Stomach (tissue), 9 donors: ENCODE data around the gene SCRT2. TPM values are rescaled to one million over a fixed set of nuclear protein-coding genes. Genes with fewer than 3 reads are reported as not detected.

Source experiments
- DNase-seq, 2 donors: peaks; one replicate each; pipeline versions ENCODE4 v3.0.0 to v3.0.0-alpha.2; 2013 to 2019
- H3K27ac ChIP-seq, 5 donors: fragments of 200-600 bp in 4 of 5; sonication (generic) in 4 of 5; one replicate each; pipeline ENCODE4 v1.5.1; 2013 to 2019; ENCODE audit warnings: mild to moderate bottlenecking in 1 of 5, moderate library complexity in 1 of 5
- H3K27me3 ChIP-seq, 3 donors: fragments of 200-600 bp; sonication (generic); one replicate each; pipeline ENCODE4 v1.5.1; 2017 to 2019; ENCODE audit warnings: mixed run types in 1 of 3
- H3K36me3 ChIP-seq, 4 donors: fragments of 200-600 bp; sonication (generic); 1 replicate in 3 of 4; 2 replicates in 1 of 4; pipeline ENCODE4 v1.5.1; 2016 to 2019
- H3K4me1 ChIP-seq, 4 donors: fragments of 200-600 bp; sonication (generic); one replicate each; pipeline ENCODE4 v1.5.1; 2016 to 2019
- H3K4me3 ChIP-seq, 4 donors: fragments of 200-600 bp; sonication (generic) in 3 of 4; one replicate each; pipeline ENCODE4 v1.5.1; 2016 to 2019; ENCODE audit warnings: mild to moderate bottlenecking in 1 of 4
- H3K9me3 ChIP-seq, 4 donors: fragments of 200-600 bp; sonication (generic); one replicate each; pipeline ENCODE4 v1.5.1; 2016 to 2019
- CTCF ChIP-seq, 7 experiments: fragments of 450-650 bp in 4 of 7; fragments of 200-600 bp in 3 of 7; sonication (generic) in 3 of 7; IDR thresholded peaks; one replicate each; pipeline ENCODE4 v1.5.1; 2016 to 2019; ENCODE audit warnings: antibody characterized with exemption in 7 of 7, control low read depth in 2 of 7, mild to moderate bottlenecking in 1 of 7
- EP300 ChIP-seq: sonication (generic); formaldehyde crosslinking; IDR thresholded peaks from one replicate; pipeline ENCODE4 v1.6.1; 2017; ENCODE audit warnings: antibody characterized with exemption
- POLR2A ChIP-seq, 4 donors: fragments of 450-650 bp; IDR thresholded peaks; one replicate each; pipeline ENCODE4 v1.6.1; 2016; ENCODE audit warnings: antibody characterized with exemption in 4 of 4, control low read depth in 2 of 4, mild to moderate bottlenecking in 1 of 4, moderate library complexity in 1 of 4
- POLR2AphosphoS5 ChIP-seq, 3 donors: sonication (generic); formaldehyde crosslinking; IDR thresholded peaks; one replicate each; pipeline ENCODE4 v1.6.1; 2016; ENCODE audit warnings: antibody characterized with exemption in 3 of 3
- WGBS, 5 donors: extraction: QIAGEN DNeasy Blood & Tissue Kit in 3 of 5; methylation state at CpG; one replicate each; pipeline versions ENCODE4 v1.1.5 to v1.1.7; 2013 to 2018; 5-methylcytosine and 5-hydroxymethylcytosine counted together
- intact Hi-C: fragments of 100-400 bp; cut with DNase I; formaldehyde crosslinking; loops from one replicate; pipeline ENCODE4 v1.15.1; 2023; ENCODE audit warnings: low total_unique reads
- polyA plus RNA-seq, 3 donors: library from polyadenylated mRNA; stranded (reverse); fragments of 200-250 nt; gene quantifications; one replicate each; pipeline ENCODE4 v1.2.3, GENCODE V29; 2013
- total RNA-seq, 5 donors: library from RNA; depleted of rRNA; stranded (reverse); fragments of >200 nt; gene quantifications; one replicate each; pipeline versions ENCODE4 v1.1.0 to v1.2.3, GENCODE V29; 2014 to 2016
- donor health status: healthy with polysubstance abuse.
- donor health status: Bipolar disorder and iron deficiency.
- donor health status: healthy.

SCRT2 gene
- total and polyA plus RNA-seq, 8 donors, result not detected

- WGBS, 5 donors, result 49 to 60% (median 53%) methylated on average over 4 of the region's 4 CpGs
- peaks cover 0 to 96% (median 21%) of the 10 kb centered on the region in 3 donors for H3K27me3 ChIP-seq
- H3K27ac ChIP-seq, result no peak overlapping the region
- DNase-seq, result no peak
- H3K36me3 ChIP-seq, result no peaks in the 10 kb centered on the region
- H3K4me1 ChIP-seq, result no peaks in the 10 kb centered on the region
- H3K9me3 ChIP-seq, result no peaks in the 10 kb centered on the region
- H3K4me3 ChIP-seq, result no peak overlapping the region
- intact Hi-C loops, result no loop called here
- no peak for TF ChIP-seq POLR2AphosphoS5 (IDR thresholded peaks at IDR 0.05)
- TF ChIP-seq POLR2A (IDR thresholded peaks at IDR 0.05), result no peak
- TF ChIP-seq CTCF (IDR thresholded peaks at IDR 0.05), result no peak
- TF ChIP-seq EP300, result no peak
Observed at GRCh38 chr20:684676-685319, 9.2 kb upstream of the SCRT2 start.

GRCh38 chr20:682123-682522 is 6.5 kb upstream of the SCRT2 start:
- H3K4me1 ChIP-seq, result peaks cover 0 to under 1% (median 0%) of the 10 kb centered on the region in 4 donors
- H3K27me3 ChIP-seq, result peaks cover 0 to 100% (median 22%) of the 10 kb centered on the region in 3 donors
- H3K9me3 ChIP-seq, result no peaks in the 10 kb centered on the region
- intact Hi-C loops, result no loop called here
- TF ChIP-seq EP300, result no peak
- no peak overlapping the region for H3K4me3 ChIP-seq
- DNase-seq, result no peak
- no peaks in the 10 kb centered on the region for H3K36me3 ChIP-seq
- H3K27ac ChIP-seq, result no peak overlapping the region
- WGBS, 5 donors, result 27 to 45% (median 38%) methylated on average over 1 of the region's 1 CpG

DNA sequence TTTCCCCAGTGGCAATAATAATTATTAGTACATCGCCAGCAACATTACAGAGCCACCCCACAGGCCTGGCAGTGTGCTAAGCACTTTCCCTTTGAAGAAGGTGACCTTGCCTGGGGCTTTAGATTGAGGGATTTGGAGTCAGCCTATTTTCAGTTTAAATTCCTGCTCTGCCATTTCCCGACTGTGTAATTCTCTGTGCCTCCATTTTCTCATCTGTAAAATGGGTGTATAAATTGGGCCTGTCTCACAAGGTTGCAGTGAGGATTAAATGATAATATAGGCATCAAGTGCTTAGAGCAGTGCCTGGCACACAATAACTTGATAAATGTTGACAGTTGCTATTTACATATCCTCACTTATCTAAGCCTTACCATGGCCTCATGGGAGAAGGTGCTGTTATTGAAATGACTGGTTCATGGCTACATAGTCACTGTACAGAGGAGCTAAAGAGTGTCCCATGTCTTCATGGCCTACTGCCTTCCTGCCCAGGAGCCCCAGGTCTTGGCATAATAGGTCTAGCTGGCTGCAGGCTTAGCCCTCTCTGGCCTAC is 5.1 kb upstream of the SCRT2 start:
- intact Hi-C loops, result no loop called here
- peaks cover 0 to 100% (median 28%) of the 10 kb centered on the region in 3 donors for H3K27me3 ChIP-seq

GRCh38 chr20:677957-678356 is 2.4 kb upstream of the SCRT2 start:
- Histone ChIP-seq H3K4me1 (peaks cover 12 to 22% (median 19%) of the 10 kb centered on the region in 4 donors), H3K9me3 (no peaks in the 10 kb centered on the region), H3K27me3 (peaks cover 0 to 100% (median 54%) of the 10 kb centered on the region in 3 donors), H3K4me3 (no peak overlapping the region), H3K27ac (no peak overlapping the region), H3K36me3 (no peaks in the 10 kb centered on the region)
- 77 to 87% (median 82%) methylated on average over 5 of the region's 5 CpGs for WGBS, 5 donors
- no peak for DNase-seq
- no peak for TF ChIP-seq CTCF (IDR thresholded peaks at IDR 0.05)
- no peak for TF ChIP-seq EP300
- no peak for TF ChIP-seq POLR2A (IDR thresholded peaks at IDR 0.05)
- no peak for TF ChIP-seq POLR2AphosphoS5 (IDR thresholded peaks at IDR 0.05)
- intact Hi-C loops, result no loop called here

More for the DNA sequence above, 5.1 kb upstream of the SCRT2 start:
- no peak overlapping the region for H3K27ac ChIP-seq
- TF ChIP-seq CTCF (IDR thresholded peaks at IDR 0.05) (no peak), POLR2A (IDR thresholded peaks at IDR 0.05) (no peak), EP300 (no peak)
- H3K4me3 ChIP-seq, result no peak overlapping the region
- peaks cover 6 to 14% (median 10%) of the 10 kb centered on the region in 4 donors for H3K4me1 ChIP-seq
- WGBS, 5 donors, result 74 to 88% (median 81%) methylated on average over 2 of the region's 2 CpGs
- H3K9me3 ChIP-seq, result no peaks in the 10 kb centered on the region
- no peaks in the 10 kb centered on the region for H3K36me3 ChIP-seq
- no peak for DNase-seq

- no peak for DNase-seq
- Histone ChIP-seq H3K27ac (no peak overlapping the region), H3K4me3 (no peak overlapping the region), H3K4me1 (peaks cover 12 to 24% (median 21%) of the 10 kb centered on the region in 4 donors), H3K9me3 (no peaks in the 10 kb centered on the region), H3K36me3 (no peaks in the 10 kb centered on the region), H3K27me3 (peaks cover 0 to 100% (median 63%) of the 10 kb centered on the region in 3 donors)
- WGBS, 5 donors, result 59 to 69% (median 67%) methylated on average over 3 of the region's 3 CpGs
- intact Hi-C loops, result no loop called here
- TF ChIP-seq CTCF (IDR thresholded peaks at IDR 0.05) (no peak), POLR2A (IDR thresholded peaks at IDR 0.05) (no peak), EP300 (no peak), POLR2AphosphoS5 (IDR thresholded peaks at IDR 0.05) (no peak)
Observed at GRCh38 chr20:676967-677366, 1.4 kb upstream of the SCRT2 start.
